IMR-90 (cell line): ENCODE results near the gene AANAT. TPM values are rescaled to one million over a fixed set of nuclear protein-coding genes. Genes with fewer than 3 reads are reported as not detected.

Experiments
- ATAC-seq: fragments of 200-7000 bp; cut with Tn5 transposase; 2 replicates; pipeline ENCODE4 v1.9.1; 2020; ENCODE audit warnings: low read depth, mild to moderate bottlenecking, moderate library complexity
- BruUV-seq: library from RNA; stranded (reverse); fragments of 400-500 nt; replicated peaks from 2 replicates; lab custom pipeline; 2021; lab: Mats Ljungman, UMichigan
- CTCF ChIA-PET: fragments of 300-600 bp; formaldehyde crosslinking; extraction: SDS; loops from one replicate; lab custom pipeline; 2021; ENCODE audit warnings: antibody characterized with exemption; lab: Yijun Ruan, JAX
- POLR2A ChIA-PET: fragments of 300-600 bp; sonication (Branson Sonifier 250); formaldehyde crosslinking; loops from one replicate; lab custom pipeline; 2022; ENCODE audit warnings: antibody characterized with exemption; ENCODE audit not compliant: unreplicated experiment; lab: Charles Lee
- DNase-seq: peaks from one replicate; pipeline ENCODE4 v3.0.0; 2013
- H2AFZ ChIP-seq: replicated peaks from 2 replicates; pipeline ENCODE3; 2013; ENCODE audit warnings: low read length, mild to moderate bottlenecking; ENCODE audit not compliant: poor library complexity
- H2AK5ac ChIP-seq: 2 replicates; pipeline ENCODE4 v1.6.1; 2013; ENCODE audit warnings: low read depth, low read length, inconsistent platforms
- H2AK9ac ChIP-seq: replicated peaks from 2 replicates; pipeline ENCODE3; 2013; ENCODE audit warnings: mild to moderate bottlenecking, low read depth, low read length, moderate library complexity; ENCODE audit not compliant: poor library complexity
- H2BK120ac ChIP-seq: 2 replicates; pipeline ENCODE4 v1.6.1; 2013; ENCODE audit warnings: low read depth, low read length, inconsistent platforms
- H2BK15ac ChIP-seq: 3 replicates; pipeline ENCODE4 v1.6.1; 2013; ENCODE audit warnings: low read depth, low read length, inconsistent platforms
- H2BK20ac ChIP-seq: 2 replicates; pipeline ENCODE4 v1.6.1; 2013; ENCODE audit warnings: low read depth, mild to moderate bottlenecking, inconsistent platforms, low read length, moderate library complexity
- H2BK5ac ChIP-seq: 2 replicates; pipeline ENCODE4 v1.6.1; 2013; ENCODE audit warnings: mild to moderate bottlenecking, low read depth, low read length, inconsistent platforms; ENCODE audit not compliant: poor library complexity, severe bottlenecking
- H3K14ac ChIP-seq: replicated peaks from 2 replicates; pipeline ENCODE4 v1.6.1; 2013; ENCODE audit warnings: low read depth, low read length, inconsistent platforms
- H3K18ac ChIP-seq: 2 replicates; pipeline ENCODE4 v1.6.1; 2013; ENCODE audit warnings: low read depth, low read length, control low read depth
- H3K23ac ChIP-seq: 2 replicates; pipeline ENCODE4 v1.6.1; 2013; ENCODE audit warnings: low read depth, low read length, inconsistent platforms
- H3K27ac ChIP-seq: 2 replicates; pipeline ENCODE4 v1.5.1; 2013; ENCODE audit warnings: mild to moderate bottlenecking, control low read depth, low read length; ENCODE audit not compliant: insufficient read depth
- H3K27me3 ChIP-seq: 2 replicates; pipeline ENCODE4 v1.6.1; 2013; ENCODE audit warnings: low read length; ENCODE audit not compliant: control insufficient read depth, insufficient read depth
- H3K36me3 ChIP-seq: 2 replicates; pipeline ENCODE4 v1.6.1; 2013; ENCODE audit warnings: low read length, mixed read lengths; ENCODE audit not compliant: control insufficient read depth, insufficient read depth
- H3K4ac ChIP-seq: 2 replicates; pipeline ENCODE4 v1.6.1; 2013; ENCODE audit warnings: low read depth, low read length, inconsistent platforms
- H3K4me1 ChIP-seq: 2 replicates; pipeline ENCODE4 v1.6.1; 2013; ENCODE audit warnings: low read length, mixed read lengths; ENCODE audit not compliant: control insufficient read depth, insufficient read depth
- H3K4me2 ChIP-seq: 2 replicates; pipeline ENCODE4 v1.6.1; 2013; ENCODE audit warnings: low read depth, mild to moderate bottlenecking, control low read depth, low read length, moderate library complexity
- H3K4me3 ChIP-seq: 2 replicates; pipeline ENCODE4 v1.5.1; 2013; ENCODE audit warnings: low read depth, mild to moderate bottlenecking, control low read depth, low read length, moderate library complexity; ENCODE audit not compliant: insufficient read depth
- H3K56ac ChIP-seq: 2 replicates; pipeline ENCODE4 v1.6.1; 2013; ENCODE audit warnings: low read length, inconsistent platforms; ENCODE audit not compliant: insufficient read depth; ENCODE audit errors: extremely low read depth
- H3K79me1 ChIP-seq, 2 experiments: 2 replicates each; pipeline ENCODE4 v1.6.1; 2013; ENCODE audit warnings: low read length in 2 of 2, inconsistent platforms in 1 of 2, low read depth in 1 of 2
- H3K9ac ChIP-seq: 2 replicates; pipeline ENCODE4 v1.6.1; 2013; ENCODE audit warnings: low read depth, low read length, control low read depth
- H3K9me1 ChIP-seq: 2 replicates; pipeline ENCODE4 v1.6.1; 2013; ENCODE audit warnings: low read length, inconsistent platforms; ENCODE audit not compliant: insufficient read depth
- H3K9me3 ChIP-seq: 2 replicates; pipeline ENCODE4 v1.6.1; 2013; ENCODE audit warnings: low read length; ENCODE audit not compliant: control insufficient read depth, insufficient read depth
- H4K20me1 ChIP-seq: 2 replicates; pipeline ENCODE4 v1.6.1; 2013; ENCODE audit warnings: low read length, inconsistent platforms; ENCODE audit not compliant: insufficient read depth
- H4K5ac ChIP-seq: 2 replicates; pipeline ENCODE4 v1.6.1; 2013; ENCODE audit warnings: mild to moderate bottlenecking, low read depth, low read length, control low read depth
- H4K8ac ChIP-seq, 2 experiments: 2 replicates each; pipeline ENCODE4 v1.6.1; 2013; ENCODE audit warnings: low read depth in 2 of 2, low read length in 2 of 2, control low read depth in 1 of 2, inconsistent platforms in 1 of 2
- H4K91ac ChIP-seq: 2 replicates; pipeline ENCODE4 v1.6.1; 2013; ENCODE audit warnings: low read depth, low read length, inconsistent platforms; ENCODE audit not compliant: insufficient read depth
- BHLHE40 ChIP-seq: fragments of 150-350 bp; IDR thresholded peaks from 2 replicates; pipeline ENCODE4 v1.6.1; 2016; ENCODE audit warnings: mild to moderate bottlenecking, low read depth, low read length
- CEBPB ChIP-seq: IDR thresholded peaks from 2 replicates; pipeline ENCODE4 v1.6.1; 2012; ENCODE audit warnings: low read depth, low read length, improper control_type of control experiment
- CHD1 ChIP-seq: IDR thresholded peaks from 2 replicates; pipeline ENCODE4 v1.6.1; 2012; ENCODE audit warnings: low read depth, low read length, improper control_type of control experiment
- MAFK ChIP-seq: IDR thresholded peaks from 2 replicates; pipeline ENCODE4 v1.6.1; 2012; ENCODE audit warnings: low read depth, low read length, improper control_type of control experiment
- MAZ ChIP-seq: IDR thresholded peaks from 2 replicates; pipeline ENCODE4 v1.6.1; 2012; ENCODE audit warnings: low read depth, mild to moderate bottlenecking, low read length, improper control_type of control experiment, moderate library complexity, borderline replicate concordance
- MXI1 ChIP-seq: IDR thresholded peaks from 2 replicates; pipeline ENCODE4 v1.6.1; 2012; ENCODE audit warnings: low read depth, mild to moderate bottlenecking, low read length, moderate library complexity, borderline replicate concordance
- NFE2L2 ChIP-seq: fragments of 150-350 bp; IDR thresholded peaks from 2 replicates; pipeline ENCODE4 v1.6.1; 2016; ENCODE audit warnings: low read depth, mild to moderate bottlenecking, low read length
- POLR2A ChIP-seq: IDR thresholded peaks from 2 replicates; pipeline ENCODE4 v1.6.1; 2012; ENCODE audit warnings: mild to moderate bottlenecking, low read depth, low read length
- RAD21 ChIP-seq: IDR thresholded peaks from 2 replicates; pipeline ENCODE4 v1.6.1; 2012; ENCODE audit warnings: low read length, improper control_type of control experiment
- RFX5 ChIP-seq: IDR thresholded peaks from 2 replicates; pipeline ENCODE4 v1.8.0; 2012; ENCODE audit warnings: low read depth, mild to moderate bottlenecking, low read length, moderate library complexity
- SMC3 ChIP-seq: fragments of 150-350 bp; IDR thresholded peaks from 2 replicates; pipeline ENCODE4 v1.6.1; 2016; ENCODE audit warnings: low read depth, mild to moderate bottlenecking, antibody characterized with exemption, low read length, moderate library complexity
- WGBS, 2 experiments: methylation state at CpG; one replicate each; pipeline versions ENCODE4 v1.1.5 to v1.1.7; 2013; ENCODE audit warnings: missing lambda C conversion rate in 2 of 2; ENCODE audit not compliant: insufficient read length in 1 of 2; ENCODE audit errors: extremely low coverage in 2 of 2; 5-methylcytosine and 5-hydroxymethylcytosine counted together
- dilution Hi-C: fragments of 300-500 bp; cut with HindIII; formaldehyde crosslinking; loops from one replicate; pipeline ENCODE4 v1.14.3; 2018; ENCODE audit warnings: low sequenced_read_pairs; ENCODE audit not compliant: unreplicated experiment
- in situ Hi-C: fragments of 300-500 bp; cut with MboI; formaldehyde crosslinking; loops from 3 replicates; pipeline ENCODE4 v1.14.3; 2019; ENCODE audit warnings: low sequenced_read_pairs, inconsistent platforms, mixed read lengths
- intact Hi-C: fragments of 100-400 bp; cut with micrococcal nuclease; formaldehyde crosslinking; loops from 2 replicates; pipeline ENCODE4 v1.10.0; 2022
- polyA plus RNA-seq, 3 experiments: library from polyadenylated mRNA; depleted of rRNA; stranded (reverse); fragments of >200 nt; gene quantifications; 2 replicates each; pipeline ENCODE4 v1.2.3, GENCODE V29; 2012; ENCODE audit warnings: low replicate concordance in 1 of 3
- total RNA-seq: library from RNA; depleted of rRNA; stranded (reverse); fragments of >200 nt; gene quantifications from 2 replicates; pipeline ENCODE4 v1.2.3, GENCODE V29; 2012
- TF ChIP-seq, protein P1 (sequence below): conservative IDR thresholded peaks from 2 replicates; pipeline ENCODE4 v1.5.1; 2012; ENCODE audit warnings: mild to moderate bottlenecking, low read depth, low read length, improper control_type of control experiment
- TF ChIP-seq, protein P2 (sequence below): fragments of 150-350 bp; IDR thresholded peaks from 2 replicates; pipeline ENCODE4 v1.6.1; 2016; ENCODE audit warnings: low read depth, mild to moderate bottlenecking, low read length, moderate library complexity, borderline replicate concordance

The AANAT gene
- total and polyA plus RNA-seq, 2 of the 4 experiments (the other 2 are of a cell fraction), result 0.21 TPM; not detected in 1

DNA sequence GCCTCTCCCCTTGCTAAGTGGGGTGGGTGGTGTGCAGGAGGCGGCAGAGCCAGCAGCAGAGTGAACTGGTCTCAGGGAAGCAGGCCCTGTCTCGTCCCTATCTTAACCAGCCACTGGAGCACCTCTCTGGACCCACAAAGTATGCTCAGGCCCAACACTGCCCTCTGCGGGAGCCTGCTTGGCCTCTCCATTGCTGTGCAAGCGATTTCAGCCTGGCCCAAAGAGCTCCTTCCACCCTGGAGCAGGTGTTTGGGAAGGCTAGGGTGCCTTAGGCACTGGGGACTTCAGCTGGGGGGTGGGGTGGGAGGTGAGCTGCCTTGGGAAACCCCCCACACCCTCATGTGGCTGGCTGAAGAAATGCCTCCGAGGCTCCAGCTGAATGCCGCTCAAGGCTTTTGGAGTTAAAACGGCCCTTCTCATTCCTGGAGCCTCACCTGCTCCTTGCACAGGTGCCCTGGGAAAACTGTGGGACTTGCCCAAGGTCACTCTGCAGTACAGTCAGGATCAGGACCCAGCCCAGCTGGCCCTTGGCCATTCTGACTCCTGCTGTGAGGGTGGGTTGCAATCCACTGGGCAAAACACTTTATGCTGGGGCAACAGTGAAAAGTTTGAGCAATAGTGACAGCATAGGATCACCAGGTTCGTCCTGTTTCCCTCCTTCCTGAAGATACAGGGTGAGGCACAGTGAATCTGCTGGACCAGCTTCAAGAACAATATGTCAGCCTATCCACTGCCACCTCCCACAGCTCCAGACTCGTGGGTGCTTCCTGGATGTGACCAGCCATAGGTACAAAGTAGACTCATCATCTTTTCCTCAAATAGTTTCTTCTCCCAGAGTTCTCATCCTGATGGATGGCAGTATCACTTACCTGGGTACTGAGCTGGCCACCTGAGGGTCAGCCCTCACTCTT is 8.6 kb upstream of the AANAT start:
- TF ChIP-seq MAZ (no peak), CEBPB (no peak), MXI1 (no peak), MAFK (0 out of 2 replicates have a peak, but pooled peaks have one; percentile 33), RAD21 (peak; percentile 80), CHD1 (no peak), SMC3 (peak; percentile 86), NFE2L2 (no peak), POLR2A (no peak), RFX5 (no peak), BHLHE40 (no peak)
- TF ChIP-seq, protein P1, sequence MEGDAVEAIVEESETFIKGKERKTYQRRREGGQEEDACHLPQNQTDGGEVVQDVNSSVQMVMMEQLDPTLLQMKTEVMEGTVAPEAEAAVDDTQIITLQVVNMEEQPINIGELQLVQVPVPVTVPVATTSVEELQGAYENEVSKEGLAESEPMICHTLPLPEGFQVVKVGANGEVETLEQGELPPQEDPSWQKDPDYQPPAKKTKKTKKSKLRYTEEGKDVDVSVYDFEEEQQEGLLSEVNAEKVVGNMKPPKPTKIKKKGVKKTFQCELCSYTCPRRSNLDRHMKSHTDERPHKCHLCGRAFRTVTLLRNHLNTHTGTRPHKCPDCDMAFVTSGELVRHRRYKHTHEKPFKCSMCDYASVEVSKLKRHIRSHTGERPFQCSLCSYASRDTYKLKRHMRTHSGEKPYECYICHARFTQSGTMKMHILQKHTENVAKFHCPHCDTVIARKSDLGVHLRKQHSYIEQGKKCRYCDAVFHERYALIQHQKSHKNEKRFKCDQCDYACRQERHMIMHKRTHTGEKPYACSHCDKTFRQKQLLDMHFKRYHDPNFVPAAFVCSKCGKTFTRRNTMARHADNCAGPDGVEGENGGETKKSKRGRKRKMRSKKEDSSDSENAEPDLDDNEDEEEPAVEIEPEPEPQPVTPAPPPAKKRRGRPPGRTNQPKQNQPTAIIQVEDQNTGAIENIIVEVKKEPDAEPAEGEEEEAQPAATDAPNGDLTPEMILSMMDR, result peak; percentile 77
- TF ChIP-seq, protein P2, sequence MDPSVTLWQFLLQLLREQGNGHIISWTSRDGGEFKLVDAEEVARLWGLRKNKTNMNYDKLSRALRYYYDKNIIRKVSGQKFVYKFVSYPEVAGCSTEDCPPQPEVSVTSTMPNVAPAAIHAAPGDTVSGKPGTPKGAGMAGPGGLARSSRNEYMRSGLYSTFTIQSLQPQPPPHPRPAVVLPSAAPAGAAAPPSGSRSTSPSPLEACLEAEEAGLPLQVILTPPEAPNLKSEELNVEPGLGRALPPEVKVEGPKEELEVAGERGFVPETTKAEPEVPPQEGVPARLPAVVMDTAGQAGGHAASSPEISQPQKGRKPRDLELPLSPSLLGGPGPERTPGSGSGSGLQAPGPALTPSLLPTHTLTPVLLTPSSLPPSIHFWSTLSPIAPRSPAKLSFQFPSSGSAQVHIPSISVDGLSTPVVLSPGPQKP, result no peak
- WGBS, 2 experiments, result 0% methylated on average over 1 of the region's 9 CpGs; no CpG with 5 or more reads in 1 of the 2 experiments
- no peak overlapping the region for H3K4me2 ChIP-seq
- no peak overlapping the region for H4K5ac ChIP-seq
- H4K91ac ChIP-seq, result no peak overlapping the region
- DNase-seq (peak; percentile 64), ATAC-seq (peak; percentile 92)
- H3K14ac ChIP-seq, result no peak overlapping the region
- H3K36me3 ChIP-seq, result no peaks in the 10 kb centered on the region
- H3K79me1 ChIP-seq, result no peaks in the 10 kb centered on the region
- H2AK9ac ChIP-seq, result peak overlapping the region; percentile 57
- H3K23ac ChIP-seq, result no peak overlapping the region
- peak overlapping the region; percentile 7; the same call in 1 of the 2 replicates for H2AK5ac ChIP-seq
- ChIA-PET CTCF (interaction anchor here (0.5 to 1.6 kb wide), 10 partner anchors 21 to 89 kb away, joined by 3 to 8 read pairs (median 3); no protein-coding TSS in a partner anchor), POLR2A (no interaction called here)
- H2AFZ ChIP-seq, result peak overlapping the region; percentile 69
- no peaks in the 10 kb centered on the region for H4K20me1 ChIP-seq
- no peak overlapping the region for H3K4me3 ChIP-seq
- no peaks in the 10 kb centered on the region for H3K9me3 ChIP-seq
- no peak overlapping the region for H3K18ac ChIP-seq
- intact Hi-C loops, result loop anchor here (1.0 to 10.0 kb wide), 2 partner anchors 51 to 144 kb away; no protein-coding TSS in a partner anchor
- H3K27me3 ChIP-seq, result no peaks in the 10 kb centered on the region
- no peak overlapping the region for H3K9ac ChIP-seq
- H2BK20ac ChIP-seq, result no peak overlapping the region
- H2BK15ac ChIP-seq, result no peak overlapping the region
- peaks cover 4% of the 10 kb centered on the region; the same call in 1 of the 2 replicates for H3K4me1 ChIP-seq
- in situ Hi-C loops, result loop anchor here (5.0 kb wide), 1 partner anchor 57 kb away; no protein-coding TSS in a partner anchor
- dilution Hi-C loops, result no loop called here
- H4K8ac ChIP-seq, result no peak overlapping the region
- H2BK120ac ChIP-seq, result no peak overlapping the region
- no peak overlapping the region for H3K4ac ChIP-seq
- no peak overlapping the region for H3K27ac ChIP-seq
- no TSS peak for BruUV-seq
- H3K9me1 ChIP-seq, result no peaks in the 10 kb centered on the region
- H3K56ac ChIP-seq, result no peak overlapping the region
- H2BK5ac ChIP-seq, result no peak overlapping the region
